Mammary epithelial cell (primary cell): ENCODE data around the gene HBG2.

ENCODE experiments used
- CTCF ChIP-seq, 2 donors: IDR thresholded peaks in 1 of 2; conservative IDR thresholded peaks in 1 of 2; 2 replicates each; pipeline ENCODE4 v1.5.1; 2011 to 2012; ENCODE audit warnings: inconsistent platforms in 2 of 2, low read length in 2 of 2, mild to moderate bottlenecking in 2 of 2, control low read depth in 1 of 2, low read depth in 1 of 2; ENCODE audit not compliant: insufficient read depth in 1 of 2; ENCODE audit errors: extremely low read depth in 1 of 2
- EZH2 ChIP-seq: IDR thresholded peaks from 2 replicates; pipeline ENCODE4 v1.6.1; 2012; ENCODE audit warnings: low read length, inconsistent platforms, borderline replicate concordance

GRCh38 chr11:5293028-5293427 lies 38.4 kb upstream of the HBG2 start:
- TF ChIP-seq CTCF (conservative IDR thresholded peaks at IDR 0.05 in 1 of 2, IDR thresholded peaks at IDR 0.05 in 1 of 2; ENCODE audit: extremely low read depth in 1 of 2, insufficient read depth in 1 of 2, low read depth in 1 of 2, low read length in 2 of 2) (no peak), EZH2 (no peak)
